GM19239 (cell line): ENCODE measurements around the gene PTPRO.

Experiments used
- DNase-seq: peaks from one replicate; pipeline ENCODE4 v3.0.0; 2011; ENCODE audit warnings: low spot score; ENCODE audit not compliant: insufficient read length
- FAIRE-seq: peaks from 2 replicates; lab custom pipeline; 2011; peaks lifted over from hg19 to GRCh38; lab: Jason Lieb, UNC

PTPRO gene

GRCh38 chr12:15344561-15344960 is 22.3 kb downstream of the PTPRO start:
- no peak for FAIRE-seq
- no peak for DNase-seq

GRCh38 chr12:15346488-15346887 is 24.2 kb downstream of the PTPRO start:
- FAIRE-seq (no peak), DNase-seq (no peak)

GRCh38 chr12:15350643-15351042 is 28.3 kb downstream of the PTPRO start:
- DNase-seq (no peak), FAIRE-seq (no peak)

- DNase-seq (no peak), FAIRE-seq (no peak)
Measured at GRCh38 chr12:15355766-15356165, 33.5 kb downstream of the PTPRO start.

- DNase-seq, result no peak
- FAIRE-seq, result no peak
Measured at GRCh38 chr12:15356951-15357364, 34.6 kb downstream of the PTPRO start.

GRCh38 chr12:15364221-15365160 is 42.2 kb downstream of the PTPRO start:
- DNase-seq (no peak), FAIRE-seq (no peak)

- no peak for FAIRE-seq
Measured at GRCh38 chr12:15368812-15369211, 46.5 kb downstream of the PTPRO start.

GRCh38 chr12:15372352-15372751 is 50.0 kb downstream of the PTPRO start:
- DNase-seq, result no peak
- no peak for FAIRE-seq

More at GRCh38 chr12:15368812-15369211, 46.5 kb downstream of the PTPRO start:
- DNase-seq, result no peak

- DNase-seq, result no peak
- no peak for FAIRE-seq
Measured at GRCh38 chr12:15387772-15388171, 65.5 kb downstream of the PTPRO start.

- FAIRE-seq (no peak), DNase-seq (no peak)
Measured at GRCh38 chr12:15389561-15389960, 67.3 kb downstream of the PTPRO start.

GRCh38 chr12:15393037-15393436 is 70.7 kb downstream of the PTPRO start:
- FAIRE-seq, result no peak

GRCh38 chr12:15393995-15394394 is 71.7 kb downstream of the PTPRO start:
- no peak for DNase-seq
- FAIRE-seq, result no peak

More at GRCh38 chr12:15393037-15393436, 70.7 kb downstream of the PTPRO start:
- DNase-seq, result no peak

- FAIRE-seq (no peak), DNase-seq (no peak)
Measured at GRCh38 chr12:15404485-15404884, 82.2 kb downstream of the PTPRO start.

GRCh38 chr12:15405606-15406005 is 83.3 kb downstream of the PTPRO start:
- DNase-seq, result no peak
- no peak for FAIRE-seq

GRCh38 chr12:15407025-15407424 is 84.7 kb downstream of the PTPRO start:
- DNase-seq (no peak), FAIRE-seq (no peak)

GRCh38 chr12:15411842-15412241 is 89.5 kb downstream of the PTPRO start:
- DNase-seq (no peak), FAIRE-seq (no peak)

GRCh38 chr12:15417691-15418090 is 95.4 kb downstream of the PTPRO start:
- FAIRE-seq (no peak), DNase-seq (no peak)

- DNase-seq, result no peak
Measured at GRCh38 chr12:15423629-15424028, 101.3 kb downstream of the PTPRO start.

GRCh38 chr12:15427913-15428312 is 105.6 kb downstream of the PTPRO start:
- no peak for DNase-seq
- FAIRE-seq, result no peak

More at GRCh38 chr12:15423629-15424028, 101.3 kb downstream of the PTPRO start:
- no peak for FAIRE-seq

- FAIRE-seq, result no peak
- no peak for DNase-seq
Measured at GRCh38 chr12:15428632-15429031, 106.3 kb downstream of the PTPRO start.

GRCh38 chr12:15429262-15429661 is 107.0 kb downstream of the PTPRO start:
- FAIRE-seq, result no peak
- no peak for DNase-seq

GRCh38 chr12:15435597-15435996 is 113.3 kb downstream of the PTPRO start:
- DNase-seq, result no peak
- FAIRE-seq, result no peak
